ENCODE results near the gene NR5A1.

NR5A1 gene

DNA sequence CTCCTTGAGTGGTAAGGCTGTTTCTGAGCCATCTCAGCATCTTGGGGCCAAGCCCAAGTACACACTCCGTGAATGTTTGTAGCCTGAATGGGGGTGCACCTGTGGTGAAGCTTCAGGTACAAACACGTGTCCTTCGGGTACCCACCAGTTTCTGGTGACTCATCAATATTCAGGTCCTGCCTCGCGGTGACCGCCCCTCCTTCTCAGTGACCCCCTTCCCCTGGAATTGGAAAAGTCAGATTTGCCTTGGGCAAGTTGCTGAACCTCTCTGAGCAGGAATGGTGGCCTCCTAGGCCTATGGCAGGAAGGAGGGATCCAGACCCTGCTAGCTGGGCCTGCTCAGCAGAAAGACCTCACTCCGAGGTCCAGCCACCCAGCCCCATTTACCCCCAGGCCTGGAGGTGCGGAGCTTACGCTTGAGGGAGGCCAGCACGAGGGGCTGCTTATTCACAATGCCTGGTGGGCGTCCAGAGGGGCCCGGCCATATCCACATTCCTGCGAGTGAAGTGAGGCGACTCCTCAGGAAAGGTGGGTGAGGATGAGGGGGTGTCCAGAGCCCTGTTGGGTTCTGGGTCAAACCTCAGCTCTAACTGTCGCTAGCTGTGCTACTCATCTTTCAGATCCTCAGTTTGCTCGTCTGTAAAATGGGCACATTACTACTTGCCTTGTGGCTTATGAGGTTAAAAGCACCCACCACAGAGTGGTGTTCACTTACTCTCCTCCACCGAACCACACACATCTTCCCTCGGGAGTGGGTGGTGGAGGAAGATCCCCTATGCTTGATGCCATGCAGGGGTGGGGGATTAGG is 49.9 kb downstream of the NR5A1 start:
- DNase-seq: no peak

DNA sequence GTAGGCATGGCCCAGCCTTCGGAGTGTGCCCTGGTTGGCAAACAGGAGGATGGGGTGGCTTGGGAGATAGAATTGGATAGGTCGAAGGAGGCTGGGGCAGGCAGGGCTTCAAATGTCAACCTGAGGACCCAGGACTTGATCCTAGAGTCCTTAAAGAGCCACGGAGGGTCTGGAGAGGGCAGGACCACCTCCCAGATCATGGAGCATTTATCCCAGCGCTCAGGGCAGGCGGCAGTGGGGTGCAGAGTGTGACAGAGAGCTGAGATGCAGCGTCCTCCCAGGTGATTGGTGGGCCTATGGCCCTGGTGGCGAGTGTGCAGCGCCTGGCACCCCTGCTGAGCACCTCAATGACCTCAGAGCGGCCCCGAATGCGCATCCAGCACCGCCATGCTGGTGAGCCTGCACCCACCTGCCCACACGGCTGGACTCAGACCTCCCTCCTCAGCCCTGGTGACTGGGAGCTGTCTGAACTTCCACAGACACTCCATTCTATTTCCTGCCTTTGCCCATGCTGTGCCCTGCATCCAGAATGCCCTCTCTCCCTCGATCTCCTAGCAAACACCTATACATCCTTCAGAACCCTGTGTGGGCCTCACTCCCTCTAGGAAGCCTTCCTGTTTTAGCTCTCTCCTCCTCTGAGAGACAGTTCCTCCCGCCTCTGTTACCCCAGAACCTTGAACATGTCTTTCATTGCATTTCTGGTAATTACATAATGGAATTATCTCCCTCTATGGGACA is 50.7 kb downstream of the NR5A1 start:
- no peak for DNase-seq

DNA sequence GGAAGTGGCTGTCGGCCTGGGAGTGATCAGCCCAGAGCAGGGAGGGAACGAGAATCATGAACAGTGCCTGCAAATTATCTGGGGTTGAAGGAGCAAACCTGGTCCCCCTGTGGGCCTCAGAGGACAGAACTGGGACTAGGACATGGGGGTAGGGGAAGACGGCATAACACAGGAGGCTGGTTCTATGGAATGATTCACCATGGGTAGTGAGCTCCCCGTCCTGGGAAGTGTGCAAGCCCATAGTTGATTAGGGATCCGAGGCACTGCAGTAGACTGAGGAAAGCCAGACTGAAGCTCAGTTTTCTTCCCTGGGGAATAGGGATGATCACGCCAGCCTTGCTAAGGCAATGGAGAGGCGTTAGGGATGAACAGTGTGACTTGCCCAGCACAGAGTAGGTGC is 51.4 kb downstream of the NR5A1 start:
- DNase-seq: no peak

DNA sequence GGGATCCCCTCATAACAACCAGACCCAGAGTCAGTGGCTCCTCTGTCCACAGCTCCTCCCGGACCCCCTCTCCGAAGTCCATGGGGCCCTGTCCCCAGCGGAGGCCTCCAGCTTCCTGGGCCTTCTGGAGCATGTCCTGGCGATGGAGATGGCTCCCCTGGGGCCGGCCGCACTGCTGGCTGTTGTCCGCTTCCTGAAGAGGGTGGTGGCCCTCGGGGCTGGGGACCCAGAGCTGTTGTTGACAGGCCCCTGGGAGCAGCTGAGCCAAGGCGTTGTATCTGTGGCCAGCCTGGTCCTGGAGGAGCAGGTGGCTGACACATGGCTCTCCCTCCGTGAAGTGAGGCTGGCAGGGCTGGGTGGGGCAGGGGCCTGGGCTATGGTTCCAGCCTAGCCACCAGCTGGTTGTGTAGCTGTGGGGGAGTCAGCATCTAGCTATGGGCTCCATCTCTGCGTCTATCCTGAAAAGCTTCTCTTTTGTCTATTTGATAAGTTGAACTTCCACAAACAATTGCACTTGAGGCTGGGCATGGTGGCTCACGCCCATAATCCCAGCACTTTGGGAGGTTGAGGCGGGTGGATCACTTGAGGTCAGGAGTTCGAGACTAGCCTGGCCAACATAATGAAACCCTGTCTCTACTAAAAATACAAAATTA is 52.3 kb downstream of the NR5A1 start:
- DNase-seq: no peak

DNA sequence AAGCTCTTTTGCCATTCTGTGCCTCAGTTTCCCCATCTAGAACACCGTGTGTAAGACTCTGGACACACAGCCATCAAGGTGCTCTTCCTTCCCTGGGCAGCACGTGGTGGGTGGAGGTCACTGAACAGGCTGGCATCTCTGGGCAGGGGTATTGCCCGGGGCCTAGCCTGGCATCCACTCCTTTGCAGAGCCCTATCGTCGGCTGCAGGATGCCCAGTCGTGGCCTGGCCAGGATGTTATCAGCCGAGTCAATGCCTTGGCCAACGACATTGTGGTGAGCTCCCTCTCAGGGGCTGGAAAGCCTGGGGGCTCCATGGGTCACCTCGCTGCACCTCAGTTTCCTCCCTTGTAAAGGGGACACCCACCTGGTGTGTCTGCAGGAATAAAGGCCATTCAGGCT is 52.9 kb downstream of the NR5A1 start:
- no peak for DNase-seq

DNA sequence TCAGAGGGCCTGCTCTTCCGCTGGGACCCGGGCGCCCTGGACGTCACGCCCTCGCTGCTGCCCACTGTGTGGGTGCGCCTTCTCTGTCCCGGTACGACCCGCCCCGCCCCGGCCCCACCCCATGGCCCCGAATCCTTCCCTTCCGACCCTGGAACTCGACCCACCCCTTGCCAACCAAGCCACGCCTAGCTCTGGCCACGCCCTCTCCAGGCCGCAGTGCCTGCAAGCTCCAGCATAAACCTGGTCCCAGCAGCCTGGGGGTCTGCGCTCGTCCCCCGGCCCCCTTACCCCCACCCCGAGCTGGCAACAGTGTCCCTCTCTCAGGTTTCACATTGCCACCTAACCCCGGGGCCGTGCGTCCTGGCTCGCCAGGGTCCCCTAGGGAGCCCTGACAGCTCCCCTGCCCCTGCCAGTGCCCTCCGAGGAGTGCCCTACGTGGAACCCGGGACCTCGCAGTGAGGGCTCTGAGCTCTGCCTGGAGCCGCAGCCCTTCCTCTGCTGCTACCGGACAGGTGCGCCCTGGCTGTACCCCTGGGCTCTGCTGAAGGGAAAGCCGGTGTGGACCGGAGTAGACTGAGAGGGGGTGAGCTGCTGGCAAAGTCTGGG is 53.5 kb downstream of the NR5A1 start:
- no peak for DNase-seq

DNA sequence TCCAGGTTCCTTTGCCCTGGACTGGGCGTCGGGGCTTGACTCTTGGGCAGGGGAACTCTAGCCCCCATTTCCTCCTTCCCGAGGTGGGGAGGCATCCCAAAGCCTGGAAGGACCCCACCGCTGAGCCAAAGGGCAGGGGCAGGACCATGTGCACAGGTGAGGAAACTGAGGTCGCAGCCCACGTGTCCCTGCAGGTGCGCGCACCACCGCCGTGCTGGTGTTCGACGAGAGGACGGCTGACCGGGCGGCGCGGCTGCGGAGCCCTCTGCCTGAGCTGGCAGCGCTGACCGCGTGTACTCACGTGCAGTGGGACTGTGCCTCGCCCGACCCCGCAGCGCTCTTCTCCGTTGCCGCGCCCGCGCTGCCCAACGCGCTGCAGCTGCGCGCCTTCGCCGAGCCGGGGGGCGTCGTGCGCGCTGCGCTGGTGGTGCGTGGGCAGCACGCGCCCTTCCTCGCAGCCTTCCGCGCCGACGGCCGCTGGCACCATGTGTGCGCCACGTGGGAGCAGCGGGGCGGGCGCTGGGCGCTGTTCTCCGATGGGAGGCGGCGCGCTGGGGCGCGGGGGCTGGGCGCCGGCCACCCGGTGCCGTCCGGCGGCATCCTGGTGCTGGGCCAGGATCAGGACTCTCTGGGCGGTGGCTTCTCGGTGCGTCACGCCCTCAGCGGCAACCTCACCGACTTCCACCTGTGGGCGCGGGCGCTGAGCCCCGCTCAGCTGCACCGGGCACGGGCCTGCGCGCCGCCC is 54.2 kb downstream of the NR5A1 start:
- no peak for DNase-seq

DNA sequence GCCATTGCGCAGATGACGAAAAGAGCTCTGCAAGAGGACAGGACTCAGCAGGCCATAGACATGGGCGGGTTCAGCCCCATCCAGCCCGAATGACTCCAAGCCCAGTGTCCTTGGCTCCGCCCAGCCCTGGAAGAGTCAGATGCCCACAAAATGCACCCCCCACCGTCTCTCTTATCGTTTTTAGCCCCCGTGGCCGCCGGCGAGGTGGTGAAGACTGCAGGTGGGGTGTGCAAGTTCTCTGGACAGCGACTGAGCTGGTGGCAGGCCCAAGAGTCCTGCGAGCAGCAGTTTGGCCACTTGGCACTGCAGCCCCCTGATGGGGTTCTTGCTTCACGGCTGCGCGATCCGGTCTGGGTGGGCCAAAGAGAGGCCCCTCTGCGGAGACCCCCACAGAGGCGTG is 54.9 kb downstream of the NR5A1 start:
- no peak for DNase-seq

DNA sequence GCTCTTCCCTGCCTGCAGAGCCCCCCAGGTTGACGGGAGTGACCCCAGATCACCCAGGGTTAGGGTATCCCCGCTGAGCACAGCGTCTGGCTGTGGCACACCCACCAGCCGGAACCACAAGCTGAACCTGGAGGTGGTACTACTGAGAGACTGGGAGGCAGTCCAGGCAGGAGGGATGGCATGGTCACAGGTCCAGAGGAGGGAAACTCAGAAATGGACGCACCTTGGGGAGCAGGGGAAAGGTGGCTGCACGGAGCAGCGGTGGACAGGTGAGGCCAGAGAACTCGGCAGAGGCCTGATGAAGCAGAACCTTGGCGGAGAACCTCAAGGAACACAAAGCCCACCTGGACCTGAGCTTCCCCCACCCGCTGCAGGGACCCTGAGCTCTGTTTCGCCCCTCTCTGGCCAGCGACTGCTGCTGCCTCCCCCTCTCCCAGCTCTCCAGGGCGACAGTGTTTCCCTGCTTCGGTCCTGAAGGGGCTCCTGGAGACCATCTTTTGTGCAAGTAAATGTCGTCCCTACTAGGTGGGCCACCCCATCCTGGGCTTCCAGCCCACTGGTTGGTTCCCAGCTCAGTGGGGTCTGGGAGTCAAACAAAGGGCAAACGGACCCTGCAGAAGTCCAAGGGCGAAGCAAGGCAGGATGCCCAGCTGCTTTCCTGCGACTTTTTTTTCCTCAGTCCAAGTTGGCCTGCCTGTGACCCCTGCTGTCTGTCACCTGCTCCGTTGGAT is 56.1 kb downstream of the NR5A1 start:
- DNase-seq: no peak

DNA sequence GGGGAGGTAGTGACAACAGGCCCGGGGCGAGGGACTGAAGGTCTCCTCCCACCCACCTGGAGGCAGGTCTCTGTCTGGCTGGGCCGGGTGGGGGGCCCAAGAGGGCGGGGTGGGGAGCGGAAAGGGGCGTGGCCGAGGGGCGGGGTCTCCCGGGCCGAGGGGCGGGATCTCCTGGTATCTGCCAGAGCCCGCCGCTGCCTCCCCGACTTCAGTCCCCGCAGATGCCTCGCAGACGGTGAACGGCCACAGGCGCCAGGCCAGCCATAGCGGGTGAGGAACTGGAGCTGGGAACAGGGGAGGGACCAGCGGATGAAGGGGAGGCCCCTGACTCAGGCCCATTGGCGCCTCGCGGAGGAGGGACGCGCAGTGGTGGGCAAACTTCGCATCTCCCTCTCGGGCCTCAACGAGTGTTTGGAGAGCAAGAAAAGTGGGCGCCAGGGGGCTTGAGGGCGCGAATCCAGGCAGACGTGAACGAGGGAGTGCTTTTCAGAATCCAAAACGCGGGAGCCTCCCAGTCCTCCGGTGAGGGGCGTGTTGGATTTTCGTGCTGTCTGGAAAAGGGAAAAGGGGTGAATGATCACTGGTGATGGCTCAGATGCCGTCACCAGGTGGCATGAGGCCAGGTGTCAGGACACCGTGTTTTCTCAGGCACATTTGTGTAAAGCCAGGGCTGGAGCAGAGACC is 56.8 kb downstream of the NR5A1 start, which contains the start of gene ADGRD2:
Gene ADGRD2, plus strand, starts transcription at position 211 of the 684 bp plus-strand sequence. CDS start 1,216 bp downstream, outside the sequence.
- no peak for DNase-seq

DNA sequence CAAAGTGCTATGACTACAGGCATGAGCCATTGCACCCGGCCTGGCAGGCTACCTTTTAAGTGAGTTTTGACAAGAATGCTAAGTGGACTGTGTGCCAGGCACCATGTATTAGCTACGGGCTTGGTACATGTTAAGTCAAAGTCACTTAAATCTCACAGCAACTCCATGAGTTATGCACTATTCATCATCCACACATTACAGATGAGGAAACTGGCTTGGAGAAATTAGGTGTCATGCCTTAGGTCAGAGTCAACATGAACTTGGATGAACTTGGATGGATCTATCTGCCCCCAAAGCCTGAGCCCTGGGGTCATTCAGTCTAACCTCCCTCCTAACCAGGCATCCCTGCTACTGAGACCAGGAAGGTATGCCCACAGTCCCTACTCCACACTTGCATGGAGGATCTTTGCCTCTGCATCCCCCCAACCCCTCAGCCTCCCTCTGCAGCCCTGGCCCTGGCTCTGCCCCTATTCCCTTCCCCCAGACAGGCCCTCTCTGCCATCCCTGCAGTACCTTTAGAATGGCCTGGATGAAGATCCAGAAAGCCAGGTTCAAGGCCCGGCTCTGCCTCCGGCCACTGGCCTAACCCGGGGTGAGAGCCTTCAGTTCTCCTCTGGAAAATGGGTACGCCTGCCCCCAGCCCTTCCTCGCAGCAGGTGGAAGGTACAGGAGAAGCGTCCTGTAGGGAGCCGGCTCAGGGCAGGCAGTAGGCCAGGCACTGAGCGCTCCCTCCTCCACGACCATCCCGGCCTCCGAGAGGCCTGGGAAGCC is 57.6 kb downstream of the NR5A1 start:
- DNase-seq: no peak

DNA sequence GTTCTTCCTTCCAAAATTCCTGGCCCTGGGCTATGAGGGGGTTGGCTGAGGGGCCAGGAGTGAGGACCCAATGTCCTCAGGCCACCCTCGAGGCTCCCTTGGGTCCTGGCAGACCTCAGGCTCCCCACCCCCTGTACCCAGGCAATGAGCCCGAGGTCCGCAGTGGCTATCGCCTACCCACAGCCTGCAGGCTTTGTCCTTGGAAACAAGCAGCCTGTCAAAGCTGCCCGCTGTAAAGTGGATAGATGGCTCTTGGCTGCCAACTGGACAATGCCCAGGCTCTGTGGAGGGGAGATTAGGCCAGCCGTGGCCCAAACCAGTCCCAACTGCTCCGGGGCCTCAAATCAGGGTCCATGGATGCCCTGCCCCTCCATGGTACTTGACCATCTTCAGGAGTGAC is 59.2 kb downstream of the NR5A1 start:
- DNase-seq: no peak

DNA sequence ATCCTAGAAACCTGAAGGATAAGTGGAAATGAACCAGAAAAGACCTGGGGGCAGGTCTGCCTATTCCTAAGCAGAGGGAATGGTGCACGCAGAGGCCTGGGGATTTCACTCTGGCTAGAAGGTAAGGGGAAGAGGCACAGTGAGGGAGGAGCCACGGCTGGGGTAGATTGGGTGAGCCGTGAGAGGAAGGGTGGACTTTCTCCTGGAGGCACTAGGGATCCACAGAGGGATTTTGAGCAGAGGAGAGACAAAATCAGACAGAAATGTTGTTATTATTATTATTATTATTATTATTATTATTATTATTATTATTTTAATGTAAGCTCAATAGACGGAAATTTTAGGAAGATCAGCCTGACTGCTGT is 59.9 kb downstream of the NR5A1 start:
- DNase-seq: no peak

DNA sequence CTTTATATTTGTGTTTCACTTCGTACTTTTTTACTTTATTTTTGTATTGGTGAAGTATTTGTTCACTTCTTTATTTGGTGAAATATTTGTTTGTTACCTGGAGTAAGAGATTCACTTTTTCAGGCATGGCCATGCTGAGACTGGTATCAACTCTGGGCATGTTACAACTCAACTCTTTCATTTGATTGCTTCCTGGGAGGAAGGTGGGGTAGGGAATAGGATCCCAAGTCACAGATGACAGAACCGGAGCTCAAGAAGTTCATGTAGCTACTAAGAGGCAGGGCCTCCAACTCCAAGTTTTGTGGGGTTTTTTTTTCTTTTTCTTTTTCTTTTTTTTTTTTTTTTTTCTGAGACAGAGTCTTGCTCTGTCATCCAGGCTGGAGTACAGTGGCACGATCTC is 63.0 kb downstream of the NR5A1 start:
- no peak for DNase-seq

DNA sequence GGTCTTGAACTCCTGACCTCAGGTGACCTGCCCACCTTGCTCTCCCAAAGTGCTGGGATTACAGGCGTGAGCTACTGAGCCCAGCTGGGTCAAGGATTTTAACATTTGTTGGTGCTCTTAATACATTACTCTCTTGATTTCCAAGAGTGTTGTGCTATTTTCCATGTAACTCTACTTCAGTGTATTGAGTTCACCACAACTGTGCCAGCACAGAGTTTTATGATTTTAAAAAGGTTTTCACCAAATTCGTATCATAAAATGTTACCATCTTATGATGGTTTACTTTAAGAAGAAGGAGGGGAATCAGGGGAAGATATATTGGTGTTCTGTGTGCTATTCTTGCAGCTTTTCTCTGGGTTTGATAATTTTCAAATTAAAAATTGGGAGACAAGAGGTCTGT is 63.6 kb downstream of the NR5A1 start:
- DNase-seq: no peak

DNA sequence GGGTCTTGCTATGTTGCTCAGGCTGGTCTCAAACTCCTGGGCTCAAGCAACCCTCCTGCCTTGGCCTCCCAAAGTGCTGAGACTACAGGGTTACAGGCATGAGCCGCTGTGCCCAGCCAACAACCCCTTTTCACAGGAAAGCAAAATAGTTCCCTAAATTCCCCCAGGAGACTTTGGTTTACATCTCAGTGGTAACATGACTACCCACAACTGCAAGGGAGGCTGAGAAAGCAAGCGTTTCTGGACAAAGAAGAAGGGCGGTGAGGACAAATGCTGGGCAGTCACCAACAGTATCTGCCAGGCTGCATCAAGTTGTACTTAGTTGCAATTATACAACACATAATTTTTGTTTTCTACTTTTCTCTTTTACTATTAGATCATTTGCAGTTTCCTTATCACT is 64.4 kb downstream of the NR5A1 start:
- no peak for DNase-seq

DNA sequence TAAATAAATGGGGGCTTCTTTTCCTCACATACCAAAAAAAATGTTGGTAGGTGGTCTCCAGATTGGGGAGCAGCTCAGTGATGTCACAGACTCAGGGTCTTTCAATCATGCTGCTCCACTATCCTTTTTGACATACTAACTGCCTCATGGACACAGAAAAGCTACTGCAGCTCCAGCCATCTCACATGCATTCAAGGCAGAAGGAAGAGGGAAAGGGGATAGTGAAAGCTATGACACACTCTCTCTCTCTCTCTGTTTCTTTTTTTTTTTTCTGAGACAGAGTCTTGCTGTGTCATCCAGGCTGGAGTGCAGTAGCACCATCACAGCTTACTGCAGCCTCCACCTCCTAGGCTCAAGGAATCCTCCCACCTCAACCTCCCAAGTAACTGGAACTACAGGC is 64.8 kb downstream of the NR5A1 start:
- DNase-seq: no peak

DNA sequence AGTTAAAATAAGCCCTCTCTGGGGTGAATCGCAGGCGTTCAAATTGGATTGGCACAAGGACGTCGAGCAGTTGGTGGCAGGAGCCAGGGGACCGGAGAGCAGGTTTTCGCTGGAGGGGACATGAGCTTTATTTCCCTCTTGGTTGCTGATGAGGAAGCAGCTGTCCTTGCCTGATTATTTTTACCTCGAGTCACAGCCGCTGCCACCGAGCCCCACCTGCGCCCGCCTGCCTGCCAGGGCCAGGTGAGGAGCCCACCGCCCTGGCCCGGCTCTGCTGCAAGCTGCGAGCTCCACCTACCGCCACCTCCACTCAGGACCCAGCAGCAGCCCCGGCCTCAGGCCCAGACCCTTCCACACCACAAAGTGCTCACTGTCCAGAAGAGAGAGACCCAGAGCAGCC is 65.9 kb downstream of the NR5A1 start:
- DNase-seq: no peak

DNA sequence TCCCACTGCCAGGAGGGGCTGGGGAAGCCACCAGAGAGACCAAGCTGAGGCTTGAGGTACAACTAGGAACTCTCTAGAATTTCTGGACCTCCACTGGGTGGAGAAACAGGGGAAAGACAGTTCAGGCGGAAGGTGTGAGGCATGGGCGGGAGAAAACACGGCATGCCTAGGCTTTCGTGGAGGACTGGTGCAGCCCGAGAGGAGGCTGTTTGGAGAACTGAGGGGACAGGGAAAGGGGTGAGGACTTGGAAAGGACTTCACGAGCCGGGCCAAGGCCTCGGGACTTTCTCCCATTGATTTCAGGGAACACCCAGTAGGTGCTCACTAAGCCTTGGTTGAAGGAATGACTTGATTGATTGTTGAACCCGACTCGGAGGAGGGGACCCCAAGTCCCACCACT is 66.4 kb downstream of the NR5A1 start:
- no peak for DNase-seq

DNA sequence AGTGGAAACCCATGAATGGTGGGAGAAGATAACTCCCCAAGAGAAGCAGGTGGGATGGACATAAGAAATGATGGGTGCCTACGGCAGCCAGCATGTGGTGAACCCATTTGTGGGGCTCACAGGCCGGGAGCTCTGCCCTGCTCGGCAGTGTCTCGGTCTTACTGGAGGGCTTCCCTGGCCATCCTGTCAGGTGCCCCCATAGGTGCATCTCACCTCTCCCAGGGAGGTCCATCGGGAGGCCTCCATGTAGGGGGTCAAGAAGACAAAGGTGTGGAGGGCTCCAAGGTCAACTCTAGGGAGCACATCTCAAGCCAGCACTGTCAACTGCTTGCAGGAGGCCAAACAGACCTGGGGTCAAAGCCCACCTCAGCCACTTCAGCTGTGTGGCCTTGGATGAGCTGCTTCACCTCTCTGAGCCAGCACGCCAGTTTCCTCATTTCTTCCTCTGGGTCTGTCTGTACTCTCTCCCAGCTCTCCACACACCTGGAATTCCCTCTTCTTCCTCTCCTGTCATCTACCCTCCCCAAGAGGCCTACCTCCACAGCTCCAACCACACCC is 67.4 kb downstream of the NR5A1 start:
- DNase-seq: no peak
